A673 (cell line): ENCODE results near the gene MST1R.

ENCODE experiments used
- EZH2 ChIP-seq: fragments of 200-600 bp; sonication (generic); IDR thresholded peaks from 2 replicates; pipeline ENCODE4 v1.6.1; 2017; ENCODE audit warnings: borderline replicate concordance, low read depth, mild to moderate bottlenecking, mixed read lengths, antibody characterized with exemption, low read length; ENCODE audit not compliant: poor library complexity, severe bottlenecking
- TF ChIP-seq, protein P1 (sequence below): fragments of 300-800, 200-600 bp; sonication (generic); conservative IDR thresholded peaks from 2 replicates; pipeline ENCODE4 v1.5.1; 2017; ENCODE audit warnings: low read depth, mild to moderate bottlenecking, antibody characterized with exemption, low read length, moderate library complexity, mixed read lengths

GRCh38 chr3:49898991-49899390 lies 4.7 kb downstream of the MST1R start:
- TF ChIP-seq, protein P1, sequence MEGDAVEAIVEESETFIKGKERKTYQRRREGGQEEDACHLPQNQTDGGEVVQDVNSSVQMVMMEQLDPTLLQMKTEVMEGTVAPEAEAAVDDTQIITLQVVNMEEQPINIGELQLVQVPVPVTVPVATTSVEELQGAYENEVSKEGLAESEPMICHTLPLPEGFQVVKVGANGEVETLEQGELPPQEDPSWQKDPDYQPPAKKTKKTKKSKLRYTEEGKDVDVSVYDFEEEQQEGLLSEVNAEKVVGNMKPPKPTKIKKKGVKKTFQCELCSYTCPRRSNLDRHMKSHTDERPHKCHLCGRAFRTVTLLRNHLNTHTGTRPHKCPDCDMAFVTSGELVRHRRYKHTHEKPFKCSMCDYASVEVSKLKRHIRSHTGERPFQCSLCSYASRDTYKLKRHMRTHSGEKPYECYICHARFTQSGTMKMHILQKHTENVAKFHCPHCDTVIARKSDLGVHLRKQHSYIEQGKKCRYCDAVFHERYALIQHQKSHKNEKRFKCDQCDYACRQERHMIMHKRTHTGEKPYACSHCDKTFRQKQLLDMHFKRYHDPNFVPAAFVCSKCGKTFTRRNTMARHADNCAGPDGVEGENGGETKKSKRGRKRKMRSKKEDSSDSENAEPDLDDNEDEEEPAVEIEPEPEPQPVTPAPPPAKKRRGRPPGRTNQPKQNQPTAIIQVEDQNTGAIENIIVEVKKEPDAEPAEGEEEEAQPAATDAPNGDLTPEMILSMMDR, result no peak
- TF ChIP-seq EZH2, result no peak
